SK-N-SH (cell line): ENCODE data around the gene C10orf143. TPM values are rescaled to one million over a fixed set of nuclear protein-coding genes. Genes with fewer than 3 reads are reported as not detected.
A peak's percentile ranks its signal among the peaks of the same experiment; 100 is the strongest.

Source experiments
- CHD2 ChIP-seq: fragments of 150-350 bp; IDR thresholded peaks from 2 replicates; pipeline ENCODE4 v1.6.1; 2018; ENCODE audit warnings: low read length; ENCODE audit not compliant: partially characterized antibody
- ELF1 ChIP-seq: IDR thresholded peaks from 2 replicates; pipeline ENCODE4 v1.4.0; 2012
- EP300 ChIP-seq, 2 experiments: IDR thresholded peaks; 2 replicates each; pipeline versions ENCODE4 v1.4.0 to v1.6.1; 2012; ENCODE audit warnings: borderline replicate concordance in 1 of 2, low read depth in 1 of 2, low read length in 1 of 2
- EZH2phosphoT487 ChIP-seq: fragments of 200-600 bp; sonication (generic); IDR thresholded peaks from 2 replicates; pipeline ENCODE4 v1.6.1; 2017; ENCODE audit warnings: low read depth, mixed run types, mild to moderate bottlenecking, antibody characterized with exemption, moderate library complexity, borderline replicate concordance
- FOSL2 ChIP-seq: IDR thresholded peaks from 2 replicates; pipeline ENCODE4 v1.4.0; 2012; ENCODE audit warnings: low read depth, mild to moderate bottlenecking, moderate library complexity, borderline replicate concordance
- FOXJ3 ChIP-seq: sonication (generic); formaldehyde crosslinking; IDR thresholded peaks from 2 replicates; pipeline ENCODE4 v1.5.1; 2020; ENCODE audit warnings: mild to moderate bottlenecking, missing genetic modification reagents
- FOXM1 ChIP-seq: IDR thresholded peaks from 2 replicates; pipeline ENCODE4 v1.4.0; 2012; ENCODE audit warnings: low read depth, mild to moderate bottlenecking
- GABPA ChIP-seq: IDR thresholded peaks from 2 replicates; pipeline ENCODE4 v1.4.0; 2012; ENCODE audit warnings: low read depth, mild to moderate bottlenecking
- GATA2 ChIP-seq: sonication (generic); formaldehyde crosslinking; IDR thresholded peaks from 2 replicates; pipeline ENCODE4 v1.5.0; 2020; ENCODE audit warnings: mild to moderate bottlenecking, missing genetic modification reagents
- MEF2A ChIP-seq: IDR thresholded peaks from 2 replicates; pipeline ENCODE4 v1.4.0; 2012; ENCODE audit warnings: low read depth, borderline replicate concordance
- NFIC ChIP-seq: IDR thresholded peaks from 2 replicates; pipeline ENCODE4 v1.4.0; 2012; ENCODE audit warnings: borderline replicate concordance
- PBX3 ChIP-seq: IDR thresholded peaks from 2 replicates; pipeline ENCODE4; 2012
- POLR2AphosphoS5 ChIP-seq: IDR thresholded peaks from 2 replicates; pipeline ENCODE4 v1.6.1; 2012; ENCODE audit warnings: low read depth, low read length
- RCOR1 ChIP-seq: fragments of 150-350 bp; IDR thresholded peaks from 2 replicates; pipeline ENCODE4 v1.6.1; 2017; ENCODE audit warnings: antibody characterized with exemption, low read length
- RFX5 ChIP-seq: IDR thresholded peaks from 2 replicates; pipeline ENCODE4 v1.6.1; 2012; ENCODE audit warnings: mild to moderate bottlenecking, improper control_type of control experiment, low read length
- RXRA ChIP-seq: IDR thresholded peaks from 2 replicates; pipeline ENCODE4 v1.4.0; 2012; ENCODE audit warnings: low read depth, mild to moderate bottlenecking, borderline replicate concordance
- SMC3 ChIP-seq: IDR thresholded peaks from 2 replicates; pipeline ENCODE4 v1.6.1; 2012; ENCODE audit warnings: low read depth, low read length, improper control_type of control experiment
- TAF1 ChIP-seq: IDR thresholded peaks from 2 replicates; pipeline ENCODE4 v1.6.1; 2012; ENCODE audit warnings: low read depth, mild to moderate bottlenecking, low read length, moderate library complexity, borderline replicate concordance
- TCF12 ChIP-seq: IDR thresholded peaks from 2 replicates; pipeline ENCODE4 v1.4.0; 2012
- TEAD4 ChIP-seq: IDR thresholded peaks from 2 replicates; pipeline ENCODE4 v1.4.0; 2012; ENCODE audit warnings: mild to moderate bottlenecking, borderline replicate concordance; ENCODE audit not compliant: insufficient read depth
- YY1 ChIP-seq: IDR thresholded peaks from 2 replicates; pipeline ENCODE4 v1.4.0; 2012; ENCODE audit warnings: low read depth, mild to moderate bottlenecking
- ZBTB33 ChIP-seq: IDR thresholded peaks from 2 replicates; pipeline ENCODE4 v1.4.0; 2012; ENCODE audit warnings: low read depth, borderline replicate concordance
- polyA plus RNA-seq, 3 experiments: library from polyadenylated mRNA; depleted of rRNA; stranded (reverse); fragments of >200 nt; gene quantifications; 2 replicates each; pipeline ENCODE4 v1.2.3, GENCODE V29; 2012
- TF ChIP-seq, protein P1 (sequence below): IDR thresholded peaks from 2 replicates; pipeline ENCODE4 v1.6.1; 2012; ENCODE audit warnings: mild to moderate bottlenecking, low read depth, low read length, moderate library complexity
- TF ChIP-seq, protein P2 (sequence below): fragments of 200-600 bp; sonication (generic); IDR thresholded peaks from 2 replicates; pipeline ENCODE4 v1.6.1; 2017; ENCODE audit warnings: antibody characterized with exemption, mild to moderate bottlenecking, moderate library complexity

C10orf143 gene
- polyA plus RNA-seq, 1 of the 3 experiments (the other 2 are of a cell fraction): 2.2 TPM

GRCh38 chr10:130136226-130137089, 25.8 kb upstream of the C10orf143 start, which contains the start of gene GLRX3 (continued):
- TF ChIP-seq PBX3 (no peak), MEF2A (no peak), TCF12 (no peak), TAF1 (peak; percentile 98), EP300 (IDR thresholded peaks at IDR 0.05; ENCODE audit: borderline replicate concordance in 1 of 2, low read depth in 1 of 2, low read length in 1 of 2) (no peak), SMC3 (no peak), RXRA (no peak), YY1 (peak; percentile 95), EZH2phosphoT487 (no peak), GABPA (peak; percentile 44; the same call in 1 of the 2 replicates), FOXJ3 (CRISPR knock-in tag) (no peak; the same call in 1 of the 2 replicates), POLR2AphosphoS5 (peak; percentile 90), NFIC (no peak), RCOR1 (no peak), RFX5 (no peak), FOXM1 (no peak), FOSL2 (no peak), TEAD4 (0 out of 2 replicates have a peak, but pooled peaks have one; percentile 29), ELF1 (0 out of 2 replicates have a peak, but pooled peaks have one; percentile 40), CHD2 (peak; percentile 51), ZBTB33 (0 out of 2 replicates have a peak, but pooled peaks have one; percentile 42), GATA2 (CRISPR knock-in tag) (no peak)
- TF ChIP-seq, protein P1, sequence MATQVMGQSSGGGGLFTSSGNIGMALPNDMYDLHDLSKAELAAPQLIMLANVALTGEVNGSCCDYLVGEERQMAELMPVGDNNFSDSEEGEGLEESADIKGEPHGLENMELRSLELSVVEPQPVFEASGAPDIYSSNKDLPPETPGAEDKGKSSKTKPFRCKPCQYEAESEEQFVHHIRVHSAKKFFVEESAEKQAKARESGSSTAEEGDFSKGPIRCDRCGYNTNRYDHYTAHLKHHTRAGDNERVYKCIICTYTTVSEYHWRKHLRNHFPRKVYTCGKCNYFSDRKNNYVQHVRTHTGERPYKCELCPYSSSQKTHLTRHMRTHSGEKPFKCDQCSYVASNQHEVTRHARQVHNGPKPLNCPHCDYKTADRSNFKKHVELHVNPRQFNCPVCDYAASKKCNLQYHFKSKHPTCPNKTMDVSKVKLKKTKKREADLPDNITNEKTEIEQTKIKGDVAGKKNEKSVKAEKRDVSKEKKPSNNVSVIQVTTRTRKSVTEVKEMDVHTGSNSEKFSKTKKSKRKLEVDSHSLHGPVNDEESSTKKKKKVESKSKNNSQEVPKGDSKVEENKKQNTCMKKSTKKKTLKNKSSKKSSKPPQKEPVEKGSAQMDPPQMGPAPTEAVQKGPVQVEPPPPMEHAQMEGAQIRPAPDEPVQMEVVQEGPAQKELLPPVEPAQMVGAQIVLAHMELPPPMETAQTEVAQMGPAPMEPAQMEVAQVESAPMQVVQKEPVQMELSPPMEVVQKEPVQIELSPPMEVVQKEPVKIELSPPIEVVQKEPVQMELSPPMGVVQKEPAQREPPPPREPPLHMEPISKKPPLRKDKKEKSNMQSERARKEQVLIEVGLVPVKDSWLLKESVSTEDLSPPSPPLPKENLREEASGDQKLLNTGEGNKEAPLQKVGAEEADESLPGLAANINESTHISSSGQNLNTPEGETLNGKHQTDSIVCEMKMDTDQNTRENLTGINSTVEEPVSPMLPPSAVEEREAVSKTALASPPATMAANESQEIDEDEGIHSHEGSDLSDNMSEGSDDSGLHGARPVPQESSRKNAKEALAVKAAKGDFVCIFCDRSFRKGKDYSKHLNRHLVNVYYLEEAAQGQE: 0 out of 2 replicates have a peak, but pooled peaks have one; percentile 58
- TF ChIP-seq, protein P2, sequence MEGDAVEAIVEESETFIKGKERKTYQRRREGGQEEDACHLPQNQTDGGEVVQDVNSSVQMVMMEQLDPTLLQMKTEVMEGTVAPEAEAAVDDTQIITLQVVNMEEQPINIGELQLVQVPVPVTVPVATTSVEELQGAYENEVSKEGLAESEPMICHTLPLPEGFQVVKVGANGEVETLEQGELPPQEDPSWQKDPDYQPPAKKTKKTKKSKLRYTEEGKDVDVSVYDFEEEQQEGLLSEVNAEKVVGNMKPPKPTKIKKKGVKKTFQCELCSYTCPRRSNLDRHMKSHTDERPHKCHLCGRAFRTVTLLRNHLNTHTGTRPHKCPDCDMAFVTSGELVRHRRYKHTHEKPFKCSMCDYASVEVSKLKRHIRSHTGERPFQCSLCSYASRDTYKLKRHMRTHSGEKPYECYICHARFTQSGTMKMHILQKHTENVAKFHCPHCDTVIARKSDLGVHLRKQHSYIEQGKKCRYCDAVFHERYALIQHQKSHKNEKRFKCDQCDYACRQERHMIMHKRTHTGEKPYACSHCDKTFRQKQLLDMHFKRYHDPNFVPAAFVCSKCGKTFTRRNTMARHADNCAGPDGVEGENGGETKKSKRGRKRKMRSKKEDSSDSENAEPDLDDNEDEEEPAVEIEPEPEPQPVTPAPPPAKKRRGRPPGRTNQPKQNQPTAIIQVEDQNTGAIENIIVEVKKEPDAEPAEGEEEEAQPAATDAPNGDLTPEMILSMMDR: no peak
